Measurements from ENCODE around the gene LEAP2.

Gene LEAP2

GRCh38 chr5:132840896-132841295, 32.6 kb upstream of the LEAP2 start:
- WGBS, 2 donors (ENCODE audit: extremely low coverage in 2 of 2, insufficient read length in 2 of 2, insufficient replicate concordance in 1 of 2) = no CpG with 5 or more reads among the region's 1 CpG
- H2AFZ ChIP-seq (ENCODE audit: low read length) = no peak overlapping the region
- H3K18ac ChIP-seq (ENCODE audit: low read length) = no peak overlapping the region
- H4K8ac ChIP-seq (ENCODE audit: low read depth, low read length) = no peak overlapping the region
- H3K4me3 ChIP-seq (ENCODE audit: low read length in 2 of 2) = no peak overlapping the region
- no peaks in the 10 kb centered on the region for H3K79me1 ChIP-seq (ENCODE audit: low read depth, low read length)
- no peak overlapping the region for H3K14ac ChIP-seq (ENCODE audit: low read length)
- H2BK15ac ChIP-seq (ENCODE audit: low read length) = no peak overlapping the region
- H2BK5ac ChIP-seq (ENCODE audit: low read length) = no peak overlapping the region
- H2AK5ac ChIP-seq (ENCODE audit: low read depth, low read length) = no peak overlapping the region
- no peak overlapping the region for H2BK12ac ChIP-seq (ENCODE audit: low read length)
- no peak overlapping the region for H3K9ac ChIP-seq (ENCODE audit: low read depth, low read length, poor library complexity)
- no peaks in the 10 kb centered on the region for H3K36me3 ChIP-seq (replicated peaks in 1 of 2; ENCODE audit: control insufficient read depth in 2 of 2, insufficient read depth in 2 of 2, low read length in 2 of 2)
- H3K4ac ChIP-seq (ENCODE audit: low read length) = no peak overlapping the region
- no peak overlapping the region for H3K4me2 ChIP-seq (ENCODE audit: insufficient read depth, low read length, poor library complexity, severe bottlenecking)
- no peak for DNase-seq (ENCODE audit: low spot score)
- peaks cover 0 to 6% of the 10 kb centered on the region in 2 donors for H3K4me1 ChIP-seq (ENCODE audit: control insufficient read depth in 2 of 2, insufficient read depth in 1 of 2, low read depth in 1 of 2, low read length in 2 of 2)
- no peak overlapping the region for H3K23ac ChIP-seq (ENCODE audit: low read depth, low read length, poor library complexity)
- no peak overlapping the region for H2BK120ac ChIP-seq (ENCODE audit: low read depth, low read length)
- H3K9me3 ChIP-seq (replicated peaks in 1 of 2; ENCODE audit: control insufficient read depth in 2 of 2, insufficient read depth in 1 of 2, low read depth in 1 of 2, low read length in 2 of 2) = no peaks in the 10 kb centered on the region
- peaks cover 0 to 35% (median 0%) of the 10 kb centered on the region in 3 experiments for H3K27me3 ChIP-seq (ENCODE audit: control insufficient read depth in 3 of 3, insufficient read depth in 3 of 3, low read depth in 1 of 3, low read length in 3 of 3)
- no peak overlapping the region for H4K91ac ChIP-seq (ENCODE audit: low read depth, low read length, poor library complexity)
- no peak overlapping the region for H3K27ac ChIP-seq (replicated peaks; ENCODE audit: low read length)

DNA sequence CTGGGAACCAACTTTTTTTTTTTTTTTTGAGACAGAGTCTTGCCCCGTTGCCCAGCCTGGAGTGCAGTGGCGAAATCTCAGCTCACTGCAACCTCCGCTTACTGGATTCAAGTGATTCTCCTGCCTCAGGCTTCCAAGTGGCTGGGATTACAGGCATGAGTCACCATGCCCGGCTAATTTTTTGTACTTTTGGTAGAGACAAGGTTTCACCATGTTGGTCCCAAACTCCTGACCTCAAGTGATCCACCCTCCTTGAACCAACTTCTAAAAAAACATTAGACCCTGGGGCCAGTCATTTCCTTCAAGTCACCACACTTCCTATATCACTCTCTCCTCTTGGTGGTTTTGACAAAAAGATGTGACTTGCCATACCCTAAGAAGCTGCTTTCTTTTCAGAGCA, 32.2 kb upstream of the LEAP2 start:
- Histone ChIP-seq H3K14ac (ENCODE audit: low read length) (no peak overlapping the region), H2BK15ac (ENCODE audit: low read length) (no peak overlapping the region), H3K36me3 (replicated peaks in 1 of 2; ENCODE audit: control insufficient read depth in 2 of 2, insufficient read depth in 2 of 2, low read length in 2 of 2) (no peaks in the 10 kb centered on the region), H3K9me3 (replicated peaks in 1 of 2; ENCODE audit: control insufficient read depth in 2 of 2, insufficient read depth in 1 of 2, low read depth in 1 of 2, low read length in 2 of 2) (no peaks in the 10 kb centered on the region), H3K79me1 (ENCODE audit: low read depth, low read length) (no peaks in the 10 kb centered on the region), H3K27me3 (ENCODE audit: control insufficient read depth in 3 of 3, insufficient read depth in 3 of 3, low read depth in 1 of 3, low read length in 3 of 3) (peaks cover 0 to 35% (median 0%) of the 10 kb centered on the region in 3 experiments), H3K18ac (ENCODE audit: low read length) (no peak overlapping the region), H2BK5ac (ENCODE audit: low read length) (no peak overlapping the region), H3K4ac (ENCODE audit: low read length) (no peak overlapping the region), H3K23ac (ENCODE audit: low read depth, low read length, poor library complexity) (no peak overlapping the region), H3K4me1 (ENCODE audit: control insufficient read depth in 2 of 2, insufficient read depth in 1 of 2, low read depth in 1 of 2, low read length in 2 of 2) (peaks cover 0 to 6% of the 10 kb centered on the region in 2 donors), H3K4me3 (ENCODE audit: low read length in 2 of 2) (no peak overlapping the region), H2AFZ (ENCODE audit: low read length) (no peak overlapping the region), H2BK12ac (ENCODE audit: low read length) (no peak overlapping the region), H2BK120ac (ENCODE audit: low read depth, low read length) (no peak overlapping the region), H3K4me2 (ENCODE audit: insufficient read depth, low read length, poor library complexity, severe bottlenecking) (no peak overlapping the region), H4K8ac (ENCODE audit: low read depth, low read length) (no peak overlapping the region), H2AK5ac (ENCODE audit: low read depth, low read length) (no peak overlapping the region), H3K27ac (replicated peaks; ENCODE audit: low read length) (no peak overlapping the region), H4K91ac (ENCODE audit: low read depth, low read length, poor library complexity) (no peak overlapping the region), H3K9ac (ENCODE audit: low read depth, low read length, poor library complexity) (no peak overlapping the region)
- no peak for DNase-seq (ENCODE audit: low spot score)
- WGBS, 2 donors (ENCODE audit: extremely low coverage in 2 of 2, insufficient read length in 2 of 2, insufficient replicate concordance in 1 of 2) = no CpG with 5 or more reads among the region's 4 CpGs

- H2AFZ ChIP-seq (ENCODE audit: low read length) = no peak overlapping the region
- H3K9ac ChIP-seq (ENCODE audit: low read depth, low read length, poor library complexity) = no peak overlapping the region
- no peak overlapping the region for H2BK12ac ChIP-seq (ENCODE audit: low read length)
- no peak overlapping the region for H3K23ac ChIP-seq (ENCODE audit: low read depth, low read length, poor library complexity)
- H3K4me1 ChIP-seq (ENCODE audit: control insufficient read depth in 2 of 2, insufficient read depth in 1 of 2, low read depth in 1 of 2, low read length in 2 of 2) = no peaks in the 10 kb centered on the region
- H4K91ac ChIP-seq (ENCODE audit: low read depth, low read length, poor library complexity) = no peak overlapping the region
- WGBS, 2 donors (ENCODE audit: extremely low coverage in 2 of 2, insufficient read length in 2 of 2, insufficient replicate concordance in 1 of 2) = no CpG with 5 or more reads among the region's 8 CpGs
- no peak overlapping the region for H4K8ac ChIP-seq (ENCODE audit: low read depth, low read length)
- no peak overlapping the region for H3K18ac ChIP-seq (ENCODE audit: low read length)
- DNase-seq (ENCODE audit: low spot score) = no peak
- no peak overlapping the region for H3K14ac ChIP-seq (ENCODE audit: low read length)
- H2BK5ac ChIP-seq (ENCODE audit: low read length) = no peak overlapping the region
- H3K36me3 ChIP-seq (replicated peaks in 1 of 2; ENCODE audit: control insufficient read depth in 2 of 2, insufficient read depth in 2 of 2, low read length in 2 of 2) = no peaks in the 10 kb centered on the region
- H3K27ac ChIP-seq (replicated peaks; ENCODE audit: low read length) = no peak overlapping the region
- H3K4ac ChIP-seq (ENCODE audit: low read length) = no peak overlapping the region
- H3K9me3 ChIP-seq (replicated peaks in 1 of 2; ENCODE audit: control insufficient read depth in 2 of 2, insufficient read depth in 1 of 2, low read depth in 1 of 2, low read length in 2 of 2) = no peaks in the 10 kb centered on the region
- no peak overlapping the region for H3K4me3 ChIP-seq (ENCODE audit: low read length in 2 of 2)
- H3K79me1 ChIP-seq (ENCODE audit: low read depth, low read length) = no peaks in the 10 kb centered on the region
- H2BK120ac ChIP-seq (ENCODE audit: low read depth, low read length) = no peak overlapping the region
- H2BK15ac ChIP-seq (ENCODE audit: low read length) = no peak overlapping the region
- H3K27me3 ChIP-seq (ENCODE audit: control insufficient read depth in 3 of 3, insufficient read depth in 3 of 3, low read depth in 1 of 3, low read length in 3 of 3) = peaks cover 0 to 26% (median 0%) of the 10 kb centered on the region in 3 experiments
- no peak overlapping the region for H2AK5ac ChIP-seq (ENCODE audit: low read depth, low read length)
- no peak overlapping the region for H3K4me2 ChIP-seq (ENCODE audit: insufficient read depth, low read length, poor library complexity, severe bottlenecking)
Observed at GRCh38 chr5:132848270-132848669, 25.2 kb upstream of the LEAP2 start.

GRCh38 chr5:132849347-132849746, 24.1 kb upstream of the LEAP2 start:
- H3K4me1 ChIP-seq (ENCODE audit: control insufficient read depth in 2 of 2, insufficient read depth in 1 of 2, low read depth in 1 of 2, low read length in 2 of 2) = no peaks in the 10 kb centered on the region
- H3K36me3 ChIP-seq (replicated peaks in 1 of 2; ENCODE audit: control insufficient read depth in 2 of 2, insufficient read depth in 2 of 2, low read length in 2 of 2) = no peaks in the 10 kb centered on the region
- no peak overlapping the region for H3K14ac ChIP-seq (ENCODE audit: low read length)
- no peak overlapping the region for H4K8ac ChIP-seq (ENCODE audit: low read depth, low read length)
- no peak overlapping the region for H3K4ac ChIP-seq (ENCODE audit: low read length)
- H3K9ac ChIP-seq (ENCODE audit: low read depth, low read length, poor library complexity) = no peak overlapping the region
- no peak for DNase-seq (ENCODE audit: low spot score)
- H2AFZ ChIP-seq (ENCODE audit: low read length) = no peak overlapping the region
- H4K91ac ChIP-seq (ENCODE audit: low read depth, low read length, poor library complexity) = no peak overlapping the region
- no peaks in the 10 kb centered on the region for H3K9me3 ChIP-seq (replicated peaks in 1 of 2; ENCODE audit: control insufficient read depth in 2 of 2, insufficient read depth in 1 of 2, low read depth in 1 of 2, low read length in 2 of 2)
- H3K27ac ChIP-seq (replicated peaks; ENCODE audit: low read length) = no peak overlapping the region
- no peak overlapping the region for H2BK5ac ChIP-seq (ENCODE audit: low read length)
- no peak overlapping the region for H2BK12ac ChIP-seq (ENCODE audit: low read length)
- H3K4me3 ChIP-seq (ENCODE audit: low read length in 2 of 2) = no peak overlapping the region
- H3K4me2 ChIP-seq (ENCODE audit: insufficient read depth, low read length, poor library complexity, severe bottlenecking) = no peak overlapping the region
- no peak overlapping the region for H3K18ac ChIP-seq (ENCODE audit: low read length)
- H3K79me1 ChIP-seq (ENCODE audit: low read depth, low read length) = no peaks in the 10 kb centered on the region
- WGBS, 2 donors (ENCODE audit: extremely low coverage in 2 of 2, insufficient read length in 2 of 2, insufficient replicate concordance in 1 of 2) = no CpG with 5 or more reads among the region's 1 CpG
- H3K23ac ChIP-seq (ENCODE audit: low read depth, low read length, poor library complexity) = no peak overlapping the region
- no peak overlapping the region for H2BK120ac ChIP-seq (ENCODE audit: low read depth, low read length)
- H2BK15ac ChIP-seq (ENCODE audit: low read length) = no peak overlapping the region
- peaks cover 0 to 27% (median 0%) of the 10 kb centered on the region in 3 experiments for H3K27me3 ChIP-seq (ENCODE audit: control insufficient read depth in 3 of 3, insufficient read depth in 3 of 3, low read depth in 1 of 3, low read length in 3 of 3)
- no peak overlapping the region for H2AK5ac ChIP-seq (ENCODE audit: low read depth, low read length)
